Lung (tissue), 12 donors: ENCODE measurements around the gene AXIN2. TPM values are rescaled to one million over a fixed set of nuclear protein-coding genes. Genes with fewer than 3 reads are reported as not detected.
"Not testable (repeated sequence)": the region's sequence is repeated elsewhere in the genome, so short reads cannot be mapped to it uniquely, and the experiment has no call there.

Experiments
- ATAC-seq: fragments of 200-7000 bp; cut with Tn5 transposase; one replicate; pipeline ENCODE4 v1.9.1; 2020; ENCODE audit warnings: moderate number of reproducible peaks; ENCODE audit not compliant: insufficient read depth, low FRiP score
- DNase-seq, 3 donors: peaks; one replicate each; pipeline ENCODE4 v3.0.0-alpha.2; 2013 to 2017
- H3K27ac ChIP-seq, 2 donors: one replicate each; pipeline ENCODE4 v1.5.1; 2013; ENCODE audit warnings: mild to moderate bottlenecking in 2 of 2, moderate library complexity in 2 of 2, control low read depth in 1 of 2, inconsistent platforms in 1 of 2, low read depth in 1 of 2, low read length in 1 of 2
- H3K27me3 ChIP-seq, 3 donors: one replicate each; pipeline ENCODE4 v1.5.1; 2013; ENCODE audit warnings: low read length in 2 of 3; ENCODE audit not compliant: control insufficient read depth in 3 of 3, insufficient read depth in 3 of 3
- H3K36me3 ChIP-seq, 4 donors: one replicate each; pipeline ENCODE4 v1.5.1; 2013; ENCODE audit warnings: low read length in 4 of 4, mild to moderate bottlenecking in 1 of 4, moderate library complexity in 1 of 4; ENCODE audit not compliant: control insufficient read depth in 4 of 4, insufficient read depth in 4 of 4
- H3K4me1 ChIP-seq, 5 donors: one replicate each; pipeline ENCODE4 v1.5.1; 2013; ENCODE audit warnings: low read length in 5 of 5, mild to moderate bottlenecking in 2 of 5, moderate library complexity in 1 of 5; ENCODE audit not compliant: control insufficient read depth in 5 of 5, insufficient read depth in 5 of 5
- H3K4me3 ChIP-seq: one replicate; pipeline ENCODE4 v1.5.1; 2013; ENCODE audit warnings: mild to moderate bottlenecking, control low read depth, moderate library complexity
- H3K9ac ChIP-seq, 2 donors: one replicate each; pipeline ENCODE4 v1.5.1; 2013; ENCODE audit warnings: low read length in 2 of 2, control low read depth in 1 of 2; ENCODE audit not compliant: insufficient read depth in 1 of 2
- H3K9me3 ChIP-seq, 4 donors: one replicate each; pipeline ENCODE4 v1.5.1; 2013; ENCODE audit warnings: low read length in 3 of 4, mild to moderate bottlenecking in 1 of 4, moderate library complexity in 1 of 4; ENCODE audit not compliant: control insufficient read depth in 4 of 4, insufficient read depth in 3 of 4
- CTCF ChIP-seq: IDR thresholded peaks from 2 replicates; pipeline ENCODE4 v1.5.1; 2012; ENCODE audit warnings: mild to moderate bottlenecking; ENCODE audit errors: control extremely low read depth, extremely low read depth
- whole genome bisulfite sequencing, 2 donors: extraction: QIAGEN DNeasy Blood & Tissue Kit; methylation state at CpG; one replicate each; pipeline ENCODE4 v1.1.7; 2013; 5-methylcytosine and 5-hydroxymethylcytosine counted together
- polyA plus RNA-seq, 2 donors: library from polyadenylated mRNA; stranded (reverse); fragments of 200-250 nt; gene quantifications; one replicate each; pipeline ENCODE4 v1.2.1, GENCODE V29; 2013
- total RNA-seq, 2 donors: library from RNA; depleted of rRNA in 1 of 2; stranded (reverse); fragments of >200 nt in 1 of 2; gene quantifications; one replicate each; pipeline ENCODE4 v1.2.1, GENCODE V29; 2014 to 2021
- donor health status: control.
- donor health status: control.
- donor health status: Bipolar disorder and iron deficiency.
- donor health status: healthy.
- donor health status: DM: yes; HTN: yes; CAD: no.

The AXIN2 gene
- total and polyA plus RNA-seq, 4 donors: 13.0 to 127 (median 36.8) TPM

GRCh38 chr17:65514082-65514481, 47.4 kb downstream of the AXIN2 start:
- H3K4me1 ChIP-seq: peaks cover 0 to 28% (median 12%) of the 10 kb centered on the region in 5 donors
- H3K9ac ChIP-seq: no peak overlapping the region
- no peaks in the 10 kb centered on the region for H3K9me3 ChIP-seq
- no peaks in the 10 kb centered on the region for H3K36me3 ChIP-seq
- 69 to 79% methylated on average over 8 of the region's 8 CpGs for WGBS, 2 donors
- DNase-seq: no peak
- H3K4me3 ChIP-seq: no peak overlapping the region
- H3K27ac ChIP-seq: no peak overlapping the region
- no peak for TF ChIP-seq CTCF
- H3K27me3 ChIP-seq: no peaks in the 10 kb centered on the region
- ATAC-seq: peak; percentile 54

- ATAC-seq: no peak
- Histone ChIP-seq H3K36me3 (no peaks in the 10 kb centered on the region), H3K27ac (no peak overlapping the region), H3K4me3 (no peak overlapping the region), H3K9me3 (no peaks in the 10 kb centered on the region), H3K4me1 (peaks cover 0 to 21% (median 7%) of the 10 kb centered on the region in 5 donors), H3K9ac (no peak overlapping the region), H3K27me3 (no peaks in the 10 kb centered on the region)
- WGBS, 2 donors: 95% methylated on average over 3 of the region's 3 CpGs
- DNase-seq: no peak
- no peak for TF ChIP-seq CTCF
Observed at GRCh38 chr17:65511316-65511715, 50.1 kb downstream of the AXIN2 start.

- H3K4me3 ChIP-seq: no peak overlapping the region
- H3K9me3 ChIP-seq: no peaks in the 10 kb centered on the region
- ATAC-seq (no peak), DNase-seq (no peak)
- H3K4me1 ChIP-seq: peaks cover 0 to 2% (median 0%) of the 10 kb centered on the region in 5 donors
- no peaks in the 10 kb centered on the region for H3K27me3 ChIP-seq
- no peak overlapping the region for H3K27ac ChIP-seq
- WGBS, 2 donors: 64 to 71% methylated on average over 2 of the region's 2 CpGs
- TF ChIP-seq CTCF: no peak
- H3K36me3 ChIP-seq: no peaks in the 10 kb centered on the region
- no peak overlapping the region for H3K9ac ChIP-seq
Observed at GRCh38 chr17:65509032-65509431, 52.4 kb downstream of the AXIN2 start.

GRCh38 chr17:65504673-65505072, 56.8 kb downstream of the AXIN2 start:
- 86 to 89% methylated on average over 6 of the region's 6 CpGs for WGBS, 2 donors
- H3K27ac ChIP-seq, ATAC-seq, H3K4me1 ChIP-seq, H3K9ac ChIP-seq, H3K9me3 ChIP-seq, H3K36me3 ChIP-seq, H3K27me3 ChIP-seq, DNase-seq, H3K4me3 ChIP-seq: not testable (repeated sequence)
